HG03103 (cell line): Measurements from ENCODE around the gene GRB10.
"Not testable (repeated sequence)": the region's sequence is repeated elsewhere in the genome, so short reads cannot be mapped to it uniquely, and the experiment has no call there.

Experiments
- ATAC-seq: cut with Tn5 transposase; IDR thresholded peaks from one replicate; pipeline ENCODE4 v1.9.1; 2021; ENCODE audit warnings: low read depth; ENCODE audit not compliant: unreplicated experiment

Gene GRB10

GRCh38 chr7:50562136-50562535 lies 220.6 kb downstream of the GRB10 start:
- ATAC-seq: no peak

GRCh38 chr7:50560865-50561351 lies 221.8 kb downstream of the GRB10 start:
- ATAC-seq: no peak

- no peak for ATAC-seq
These were observed 222.8 kb downstream of the GRB10 start for GRCh38 chr7:50559881-50560280.

- ATAC-seq: no peak
These were observed 224.2 kb downstream of the GRB10 start for GRCh38 chr7:50558294-50559053.

- no peak for ATAC-seq
These were observed 225.6 kb downstream of the GRB10 start for GRCh38 chr7:50557099-50557498.

GRCh38 chr7:50556247-50556991 lies 226.3 kb downstream of the GRB10 start:
- no peak for ATAC-seq

DNA sequence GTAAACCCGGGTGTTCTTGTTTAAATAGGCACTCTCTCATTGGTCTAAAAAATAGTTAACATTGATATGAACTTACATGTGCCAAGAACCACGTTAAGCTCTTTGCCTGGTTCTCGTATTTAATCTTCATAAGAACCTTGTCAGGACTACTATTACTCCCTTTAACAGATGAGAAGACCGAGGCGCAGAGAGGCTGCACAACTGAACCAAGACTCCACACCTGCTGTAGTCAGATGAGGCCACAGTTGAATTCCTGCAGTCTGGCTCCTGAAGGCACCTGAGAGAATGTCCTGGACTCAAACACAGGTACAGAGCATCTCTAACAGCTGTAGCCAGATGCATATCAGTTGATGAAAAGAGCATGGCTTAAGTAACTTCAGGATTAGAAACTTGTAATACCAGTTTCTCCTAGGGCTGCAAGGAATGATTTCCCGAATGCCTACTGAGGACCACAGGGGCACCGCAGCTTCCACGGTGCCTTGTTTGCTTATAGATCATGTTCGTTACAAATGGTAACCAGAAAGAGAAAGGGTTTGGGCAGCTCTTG lies 227.0 kb downstream of the GRB10 start:
- ATAC-seq: no peak

DNA sequence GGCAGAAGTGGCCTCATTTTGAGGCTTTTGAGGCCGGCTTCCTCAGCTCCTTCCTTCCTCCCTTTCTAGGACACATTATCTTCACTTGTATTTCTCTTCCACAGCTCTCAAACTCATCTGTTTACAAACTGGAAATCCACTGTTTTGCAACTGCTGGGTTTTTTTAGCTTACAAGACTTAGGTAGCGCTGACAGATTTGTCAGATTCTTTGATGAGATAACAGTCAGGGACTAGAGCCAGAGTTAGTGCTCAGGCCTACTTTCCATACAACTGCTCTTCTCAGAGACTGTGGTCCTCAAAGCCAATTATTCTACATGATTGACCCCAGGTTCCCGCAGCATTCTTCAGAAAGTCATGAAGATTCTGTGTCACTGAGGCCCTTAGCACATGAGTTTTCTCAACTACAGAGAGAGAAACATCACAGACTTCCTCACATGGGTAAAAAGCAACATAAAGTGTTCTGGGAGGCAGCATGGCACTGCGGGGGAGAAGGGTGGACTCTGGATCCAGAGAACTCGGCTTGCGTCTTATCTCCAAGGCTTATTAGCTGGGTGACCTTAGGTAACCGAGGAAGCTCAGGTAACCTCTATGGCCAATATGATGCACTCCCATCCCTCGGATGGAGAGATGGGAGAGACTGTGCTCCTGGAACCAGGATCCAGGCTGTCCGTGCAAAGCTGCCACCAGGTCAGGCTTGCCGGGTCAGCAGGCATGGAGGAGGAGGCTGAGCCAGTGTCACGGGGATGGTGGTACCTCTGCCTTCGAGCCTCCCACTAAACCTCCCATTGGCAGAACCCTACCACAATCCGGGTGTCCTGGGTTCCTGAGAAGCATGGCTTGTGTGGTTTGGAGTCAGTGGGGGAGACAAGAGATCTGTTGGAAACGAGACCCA lies 228.0 kb downstream of the GRB10 start:
- no peak for ATAC-seq

DNA sequence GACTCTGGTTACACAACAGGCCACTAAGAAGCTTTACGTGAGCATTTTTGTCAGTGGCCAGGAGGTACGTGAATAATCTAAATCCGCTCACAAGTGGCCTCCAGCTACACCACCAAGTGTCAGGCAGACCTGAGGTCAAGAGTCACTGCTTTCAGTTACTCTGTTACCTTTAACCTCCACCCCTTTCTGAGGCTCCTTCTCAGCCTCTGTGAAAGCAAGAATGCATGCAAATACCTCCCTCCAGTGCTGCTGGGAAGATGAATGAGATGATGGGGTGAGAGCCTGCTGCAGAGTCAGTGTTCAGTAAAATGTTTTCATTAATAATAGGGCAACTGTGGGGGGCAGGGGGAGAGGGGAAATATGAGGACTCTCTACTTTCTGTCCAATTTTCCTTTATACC lies 228.7 kb downstream of the GRB10 start:
- no peak for ATAC-seq

GRCh38 chr7:50552921-50553320 lies 229.8 kb downstream of the GRB10 start:
- no peak for ATAC-seq

DNA sequence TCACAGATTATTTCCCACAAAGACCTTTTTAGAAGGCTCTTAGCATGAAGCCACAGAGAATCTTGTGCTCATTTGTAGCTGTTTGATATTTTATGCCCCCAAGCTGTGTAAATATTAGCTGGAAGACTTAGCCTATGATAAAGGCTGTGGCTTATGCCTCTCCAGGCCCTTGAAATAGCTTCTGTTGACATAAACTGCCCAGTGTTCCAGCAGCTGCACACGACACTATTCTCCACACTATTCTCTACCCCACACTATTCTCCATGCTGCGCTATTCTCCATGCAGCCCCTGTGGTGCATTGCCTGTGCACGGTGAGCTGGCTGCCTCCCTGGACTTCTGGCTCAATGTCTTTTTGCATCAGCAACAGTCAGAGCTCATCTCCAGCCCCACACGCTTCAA lies 230.6 kb downstream of the GRB10 start:
- ATAC-seq: no peak

- not testable (repeated sequence) for ATAC-seq
These were observed 237.1 kb downstream of the GRB10 start for GRCh38 chr7:50545613-50546012.

DNA sequence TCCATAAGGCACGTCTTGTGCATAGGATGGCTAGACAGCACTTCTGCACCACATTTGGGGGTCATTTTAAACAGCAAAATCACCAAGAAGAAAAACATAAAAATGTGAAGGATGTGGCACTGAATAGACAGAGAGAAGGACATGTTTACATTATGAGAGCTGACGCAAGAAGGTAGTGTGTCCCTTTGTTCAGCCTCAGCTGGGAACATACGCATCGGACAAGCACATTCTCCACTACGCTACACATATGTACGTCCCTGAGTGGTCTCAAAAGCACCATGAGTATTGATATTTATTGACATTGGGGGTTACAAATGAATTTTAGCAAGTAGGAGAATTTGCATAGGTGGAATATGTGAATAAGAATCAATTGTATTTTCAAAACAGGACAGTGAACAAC lies 237.7 kb downstream of the GRB10 start:
- ATAC-seq: no peak

GRCh38 chr7:50543776-50544442 lies 238.8 kb downstream of the GRB10 start:
- no peak for ATAC-seq

- no peak for ATAC-seq
These were observed 240.6 kb downstream of the GRB10 start for GRCh38 chr7:50542132-50542531.

- no peak for ATAC-seq
These were observed 241.7 kb downstream of the GRB10 start for GRCh38 chr7:50540785-50541579.
